Activated CD4-positive, alpha-beta T cell treated with anti-CD3 and anti-CD28 coated beads, Interleukin-2, amount 10 ng/mL, durations not matched to agents 24 days and 14 days (primary cell): ENCODE data around the gene ISX. TPM values are rescaled to one million over a fixed set of nuclear protein-coding genes. Genes with fewer than 3 reads are reported as not detected.
A peak's percentile ranks its signal among the peaks of the same experiment; 100 is the strongest.
"Not testable (repeated sequence)": the region's sequence is repeated elsewhere in the genome, so short reads cannot be mapped to it uniquely, and the experiment has no call there.

Experiments used
- DNase-seq: peaks from one replicate; pipeline ENCODE4 v3.0.0; 2022
- H3K27ac Mint-ChIP-seq: one replicate; pipeline ENCODE4 v1.8.0; 2022; ENCODE audit warnings: mild to moderate bottlenecking, mixed read lengths
- H3K27me3 Mint-ChIP-seq: one replicate; pipeline ENCODE4 v1.8.0; 2022; ENCODE audit warnings: mixed read lengths
- H3K36me3 Mint-ChIP-seq: one replicate; pipeline ENCODE4 v1.8.0; 2022; ENCODE audit warnings: low read depth, mild to moderate bottlenecking, mixed read lengths
- H3K4me1 Mint-ChIP-seq: one replicate; pipeline ENCODE4 v1.8.0; 2021; ENCODE audit warnings: mixed read lengths
- H3K4me3 Mint-ChIP-seq: one replicate; pipeline ENCODE4 v1.8.0; 2022; ENCODE audit warnings: mild to moderate bottlenecking, moderate library complexity, mixed read lengths
- H3K9me3 Mint-ChIP-seq: one replicate; pipeline ENCODE4 v1.8.0; 2021; ENCODE audit warnings: mixed read lengths
- intact Hi-C: fragments of 100-400 bp; cut with micrococcal nuclease; formaldehyde crosslinking; loops from one replicate; pipeline ENCODE4 v1.15.1; 2023
- total RNA-seq: library from RNA; stranded (reverse); gene quantifications from 2 replicates; pipeline ENCODE4 v1.2.3, GENCODE V29; 2022

ISX gene
- not detected in 2 replicates for total RNA-seq

GRCh38 chr22:35065796-35066218, at the start of gene ISX:
Gene ISX, plus strand, starts transcription at chr22:35066158. Its CDS starts 930 bp downstream, at chr22:35067088.
- H3K27me3 Mint-ChIP-seq, result no peaks in the 10 kb centered on the region
- peaks cover 4% of the 10 kb centered on the region for H3K9me3 Mint-ChIP-seq
- intact Hi-C loops, result no loop called here
- H3K4me1 Mint-ChIP-seq, result peaks cover 3% of the 10 kb centered on the region
- H3K27ac Mint-ChIP-seq, result no peak within 1 kb of the TSS
- no peak within 1 kb of the TSS for H3K4me3 Mint-ChIP-seq
- DNase-seq, result no peak
- no peaks in the 10 kb centered on the region for H3K36me3 Mint-ChIP-seq

DNA sequence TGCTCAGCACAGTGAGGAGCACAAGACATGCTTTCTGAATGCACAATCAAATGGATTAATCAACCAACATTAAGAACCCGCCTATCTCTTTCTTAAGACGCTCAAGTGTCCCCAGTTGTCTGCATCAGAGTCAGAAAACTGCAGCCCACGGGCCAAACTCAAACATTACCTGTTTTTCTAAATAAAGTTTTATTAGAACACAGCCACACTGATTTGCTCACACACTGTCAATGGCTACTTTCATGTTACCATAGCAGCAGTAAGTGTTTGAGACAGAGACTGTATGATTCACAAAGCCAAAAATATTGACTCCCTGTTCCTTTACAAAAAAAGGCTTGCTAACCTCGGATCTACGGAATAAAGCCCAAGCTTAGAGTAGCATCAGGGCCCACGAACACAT, 49.0 kb upstream of the ISX start:
- no peak for DNase-seq
- intact Hi-C loops, result no loop called here
- Mint-ChIP-seq H3K9me3 (no peaks in the 10 kb centered on the region), H3K4me1 (no peaks in the 10 kb centered on the region), H3K27me3 (no peaks in the 10 kb centered on the region), H3K27ac (no peak overlapping the region), H3K36me3 (no peaks in the 10 kb centered on the region), H3K4me3 (no peak overlapping the region)

- Mint-ChIP-seq H3K27me3 (no peaks in the 10 kb centered on the region), H3K36me3 (no peaks in the 10 kb centered on the region), H3K9me3 (no peaks in the 10 kb centered on the region), H3K4me1 (no peaks in the 10 kb centered on the region), H3K27ac (no peak overlapping the region), H3K4me3 (no peak overlapping the region)
- no peak for DNase-seq
- intact Hi-C loops, result no loop called here
These were observed 47.0 kb upstream of the ISX start for GRCh38 chr22:35018995-35019394.

DNA sequence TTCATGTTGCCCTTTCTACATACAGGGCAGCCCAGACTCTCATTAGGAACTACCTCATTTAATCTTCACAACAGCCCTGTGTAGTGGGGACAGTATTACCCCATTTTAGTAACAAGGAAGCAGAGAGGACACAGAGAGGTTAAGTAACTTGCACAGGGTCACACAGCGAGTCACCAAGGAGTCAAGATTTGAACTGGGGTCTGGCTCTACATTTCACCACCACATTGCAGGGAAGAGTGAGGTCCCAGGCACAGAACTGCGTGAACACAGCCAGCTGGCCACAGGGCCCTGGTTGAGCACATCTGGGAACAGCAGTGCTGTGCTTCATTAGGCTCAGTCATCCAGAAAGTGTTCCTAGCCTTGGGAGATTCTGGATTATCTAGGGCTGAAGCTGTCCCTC, 45.4 kb upstream of the ISX start:
- Mint-ChIP-seq H3K27me3 (peaks cover 2% of the 10 kb centered on the region), H3K36me3 (no peaks in the 10 kb centered on the region), H3K4me3 (no peak overlapping the region), H3K9me3 (no peaks in the 10 kb centered on the region), H3K27ac (no peak overlapping the region), H3K4me1 (peaks cover 2% of the 10 kb centered on the region)
- intact Hi-C loops, result no loop called here
- no peak for DNase-seq

GRCh38 chr22:35021161-35021560, 44.8 kb upstream of the ISX start:
- intact Hi-C loops, result no loop called here
- Mint-ChIP-seq H3K9me3 (no peaks in the 10 kb centered on the region), H3K27me3 (peaks cover 5% of the 10 kb centered on the region), H3K4me3 (no peak overlapping the region), H3K36me3 (no peaks in the 10 kb centered on the region), H3K4me1 (peaks cover 2% of the 10 kb centered on the region), H3K27ac (no peak overlapping the region)
- DNase-seq, result no peak

- no peaks in the 10 kb centered on the region for H3K36me3 Mint-ChIP-seq
- no peak for DNase-seq
- H3K4me1 Mint-ChIP-seq, result peaks cover 2% of the 10 kb centered on the region
- H3K4me3 Mint-ChIP-seq, result no peak overlapping the region
- H3K27me3 Mint-ChIP-seq, result peaks cover 5% of the 10 kb centered on the region
- no peak overlapping the region for H3K27ac Mint-ChIP-seq
- intact Hi-C loops, result no loop called here
- no peaks in the 10 kb centered on the region for H3K9me3 Mint-ChIP-seq
These were observed 43.7 kb upstream of the ISX start for GRCh38 chr22:35022291-35022690.

DNA sequence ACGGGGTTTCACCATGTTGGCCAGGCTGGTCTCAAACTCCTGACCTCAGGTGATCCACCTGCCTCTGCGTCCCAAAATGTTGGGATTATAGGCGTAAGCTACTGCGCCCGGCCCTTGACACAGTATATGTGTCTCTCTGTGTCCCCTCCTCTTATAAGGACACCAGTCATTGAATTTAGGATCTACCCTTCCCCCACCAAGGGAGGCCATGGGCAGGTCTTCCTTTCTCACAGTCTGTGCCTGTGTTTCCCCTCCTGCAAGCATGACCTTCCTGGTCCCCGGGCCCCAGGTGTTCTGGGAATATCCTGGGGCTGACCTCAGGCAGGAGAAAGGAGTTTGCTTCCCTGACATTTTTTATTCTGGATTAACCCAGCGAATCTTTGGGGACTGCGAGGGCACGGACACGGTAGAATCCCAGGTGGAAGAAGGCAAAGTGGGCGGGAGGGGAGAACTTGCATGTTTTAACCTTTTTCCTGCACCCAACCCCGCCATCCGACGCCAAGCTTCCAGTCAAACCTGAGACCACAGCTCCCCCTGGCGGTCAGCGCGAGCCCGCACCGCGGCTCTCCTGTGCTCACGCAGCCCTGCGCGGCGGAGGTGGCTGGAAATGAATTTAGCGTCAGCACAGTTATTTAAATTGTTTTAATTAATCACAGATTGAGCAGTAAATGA, 42.1 kb upstream of the ISX start:
- peak; percentile 90 for DNase-seq
- Mint-ChIP-seq H3K36me3 (no peaks in the 10 kb centered on the region), H3K4me3 (no peak overlapping the region), H3K27me3 (peaks cover 5% of the 10 kb centered on the region), H3K4me1 (peaks cover 2% of the 10 kb centered on the region), H3K9me3 (no peaks in the 10 kb centered on the region), H3K27ac (no peak overlapping the region)
- intact Hi-C loops, result no loop called here

GRCh38 chr22:35024364-35024692, 41.6 kb upstream of the ISX start:
- H3K27ac Mint-ChIP-seq, result no peak overlapping the region

GRCh38 chr22:35030112-35030511, 35.8 kb upstream of the ISX start:
- H3K27me3 Mint-ChIP-seq, H3K4me3 Mint-ChIP-seq, H3K36me3 Mint-ChIP-seq: not testable (repeated sequence)

More at GRCh38 chr22:35024364-35024692, 41.6 kb upstream of the ISX start:
- intact Hi-C loops, result no loop called here
- Mint-ChIP-seq H3K4me3 (no peak overlapping the region), H3K36me3 (no peaks in the 10 kb centered on the region), H3K9me3 (no peaks in the 10 kb centered on the region), H3K27me3 (peaks cover 7% of the 10 kb centered on the region), H3K4me1 (peaks cover 2% of the 10 kb centered on the region)
- DNase-seq, result no peak

GRCh38 chr22:35032571-35032970, 33.4 kb upstream of the ISX start:
- peaks cover 5% of the 10 kb centered on the region for H3K27me3 Mint-ChIP-seq
- no peaks in the 10 kb centered on the region for H3K36me3 Mint-ChIP-seq
- H3K27ac Mint-ChIP-seq, result no peak overlapping the region
- H3K9me3 Mint-ChIP-seq, result no peaks in the 10 kb centered on the region
- no peak overlapping the region for H3K4me3 Mint-ChIP-seq
- H3K4me1 Mint-ChIP-seq, result peaks cover 4% of the 10 kb centered on the region
- no peak for DNase-seq
- intact Hi-C loops, result no loop called here

More at GRCh38 chr22:35030112-35030511, 35.8 kb upstream of the ISX start:
- H3K4me1 Mint-ChIP-seq, intact Hi-C loops, H3K9me3 Mint-ChIP-seq, H3K27ac Mint-ChIP-seq, DNase-seq: not testable (repeated sequence)

- peaks cover 4% of the 10 kb centered on the region for H3K4me1 Mint-ChIP-seq
- no peak for DNase-seq
- H3K27me3 Mint-ChIP-seq, result peaks cover 5% of the 10 kb centered on the region
- intact Hi-C loops, result no loop called here
- H3K9me3 Mint-ChIP-seq, result no peaks in the 10 kb centered on the region
- H3K36me3 Mint-ChIP-seq, result no peaks in the 10 kb centered on the region
- no peak overlapping the region for H3K4me3 Mint-ChIP-seq
- H3K27ac Mint-ChIP-seq, result no peak overlapping the region
These were observed 32.2 kb upstream of the ISX start for GRCh38 chr22:35033635-35034296.

- H3K27ac Mint-ChIP-seq, result no peak overlapping the region
- no peaks in the 10 kb centered on the region for H3K36me3 Mint-ChIP-seq
- H3K9me3 Mint-ChIP-seq, result no peaks in the 10 kb centered on the region
- H3K4me1 Mint-ChIP-seq, result peaks cover 4% of the 10 kb centered on the region
- H3K27me3 Mint-ChIP-seq, result no peaks in the 10 kb centered on the region
- no peak overlapping the region for H3K4me3 Mint-ChIP-seq
- DNase-seq, result no peak
- intact Hi-C loops, result no loop called here
These were observed 31.0 kb upstream of the ISX start for GRCh38 chr22:35034963-35035362.

DNA sequence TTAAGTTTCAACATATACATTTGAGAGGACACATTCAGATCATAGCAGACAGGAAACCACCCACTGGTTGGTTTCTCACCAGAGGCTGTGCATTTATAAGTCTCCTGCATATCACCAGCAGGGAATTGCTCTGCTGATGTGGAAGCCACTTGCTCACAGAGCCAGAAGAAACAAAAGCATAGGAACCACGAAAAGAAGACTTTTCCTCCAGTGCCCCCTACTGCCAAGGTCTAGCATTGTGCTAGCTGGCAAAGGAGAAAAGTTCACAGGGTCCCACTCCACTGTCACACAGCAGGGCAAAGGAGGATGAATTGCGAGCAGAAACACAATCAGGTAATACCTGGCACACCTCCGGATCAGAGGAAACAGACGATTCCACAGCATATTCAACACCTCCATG, 28.9 kb upstream of the ISX start:
- no peaks in the 10 kb centered on the region for H3K27me3 Mint-ChIP-seq
- no peak overlapping the region for H3K27ac Mint-ChIP-seq
- H3K9me3 Mint-ChIP-seq, result no peaks in the 10 kb centered on the region
- DNase-seq, result no peak
- H3K36me3 Mint-ChIP-seq, result no peaks in the 10 kb centered on the region
- intact Hi-C loops, result no loop called here
- peaks cover 4% of the 10 kb centered on the region for H3K4me1 Mint-ChIP-seq
- no peak overlapping the region for H3K4me3 Mint-ChIP-seq

- Mint-ChIP-seq H3K27me3 (no peaks in the 10 kb centered on the region), H3K9me3 (no peaks in the 10 kb centered on the region), H3K4me1 (peaks cover 1% of the 10 kb centered on the region), H3K27ac (no peak overlapping the region), H3K4me3 (no peak overlapping the region), H3K36me3 (no peaks in the 10 kb centered on the region)
- intact Hi-C loops, result no loop called here
- no peak for DNase-seq
These were observed 26.3 kb upstream of the ISX start for GRCh38 chr22:35039625-35040024.
